Hematopoietic multipotent progenitor cell treated with erythropoietin and hydrocortisone succinate and interleukin-3 and kit ligand, for 8 days (in vitro differentiated cells): ENCODE results near the gene COBL.

Source experiments
- DNase-seq: peaks from one replicate; pipeline ENCODE4 v3.0.0-alpha.2; 2015

COBL gene

DNA sequence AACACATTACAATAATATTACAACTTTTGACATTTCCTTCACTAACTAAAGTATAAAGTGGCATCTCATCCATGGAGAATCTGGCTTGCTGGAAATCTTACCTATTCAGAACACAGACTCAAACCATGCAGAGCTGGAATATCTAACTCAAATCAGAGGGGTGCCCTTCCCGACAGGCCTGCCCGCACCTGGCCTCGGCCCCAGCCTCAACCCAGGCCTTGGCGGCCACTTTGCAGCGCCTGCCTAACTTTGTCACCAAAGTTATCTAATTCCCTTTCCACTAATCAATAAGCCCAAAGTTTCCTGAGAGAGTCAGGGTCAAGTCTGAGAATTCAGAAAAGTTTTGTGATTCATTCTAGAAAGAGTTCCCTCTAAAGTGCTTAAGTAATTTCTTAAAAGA is 212.9 kb downstream of the COBL start:
- no peak for DNase-seq

DNA sequence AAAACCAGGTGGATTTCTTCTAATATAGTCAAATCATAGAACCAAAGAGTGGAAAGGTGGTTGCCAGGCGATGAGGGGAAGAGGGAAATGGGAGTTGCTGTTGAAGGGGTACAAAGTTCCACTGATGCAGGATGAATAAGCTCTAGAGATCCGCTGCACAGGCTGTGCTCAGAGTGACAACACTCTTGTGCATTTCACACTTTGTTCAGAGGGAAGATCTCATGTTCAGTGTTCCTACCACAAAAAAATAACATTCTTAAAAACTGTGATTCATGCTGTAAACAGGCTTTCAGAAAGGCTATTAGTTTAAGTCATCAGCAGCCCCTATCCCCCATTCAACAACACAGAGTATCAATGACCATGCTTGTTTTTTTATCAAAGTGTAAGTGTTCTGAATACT is 213.8 kb downstream of the COBL start:
- DNase-seq = no peak

DNA sequence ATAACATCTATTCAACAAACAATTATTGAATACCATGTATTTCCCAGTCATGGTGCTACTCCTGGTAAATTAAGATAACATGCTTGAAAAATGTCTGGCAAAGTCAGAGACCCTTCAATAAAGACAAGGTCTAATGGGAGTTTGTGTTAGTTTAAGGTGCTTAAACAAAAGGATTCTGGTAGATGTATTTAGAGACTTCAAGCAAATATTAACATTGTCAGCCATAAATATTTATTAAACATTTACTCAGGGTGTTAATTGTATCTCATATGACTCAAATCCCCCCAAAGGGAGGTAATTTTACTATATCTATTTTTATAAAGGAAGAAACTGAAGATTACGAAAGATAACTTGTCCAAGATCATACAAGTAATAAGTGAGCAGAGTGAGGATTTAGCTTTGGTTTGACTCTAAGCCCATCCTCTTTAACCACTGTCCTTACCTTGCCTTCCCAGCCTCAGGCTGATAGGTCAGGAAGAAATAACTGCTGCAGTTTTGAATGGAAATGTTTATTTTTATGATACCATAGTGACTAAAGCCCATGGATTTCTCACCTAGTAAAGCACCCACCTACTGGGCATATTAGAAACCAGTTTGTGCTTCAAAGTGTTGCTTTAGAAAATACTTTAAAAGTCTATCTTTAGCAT is 215.4 kb downstream of the COBL start:
- DNase-seq = no peak

DNA sequence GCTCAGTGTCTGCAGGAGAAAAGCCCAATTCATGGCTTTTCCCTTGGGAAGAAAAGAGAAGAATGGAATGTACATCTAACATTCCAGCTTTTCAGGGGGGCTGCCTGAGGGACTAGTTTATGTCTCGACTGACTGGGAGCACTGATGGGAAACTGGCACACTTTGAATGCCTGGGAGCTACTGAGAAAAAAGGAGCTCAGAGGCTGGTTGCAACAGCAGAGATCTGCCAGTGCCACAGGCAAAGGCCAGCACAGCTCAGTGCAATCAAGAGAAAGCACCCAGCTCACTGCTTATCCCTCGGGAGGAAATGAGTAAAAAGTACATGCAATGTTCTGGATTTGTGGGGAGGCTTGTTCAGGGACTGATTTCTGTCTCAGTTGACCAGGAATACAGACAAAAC is 226.2 kb downstream of the COBL start:
- DNase-seq = no peak

DNA sequence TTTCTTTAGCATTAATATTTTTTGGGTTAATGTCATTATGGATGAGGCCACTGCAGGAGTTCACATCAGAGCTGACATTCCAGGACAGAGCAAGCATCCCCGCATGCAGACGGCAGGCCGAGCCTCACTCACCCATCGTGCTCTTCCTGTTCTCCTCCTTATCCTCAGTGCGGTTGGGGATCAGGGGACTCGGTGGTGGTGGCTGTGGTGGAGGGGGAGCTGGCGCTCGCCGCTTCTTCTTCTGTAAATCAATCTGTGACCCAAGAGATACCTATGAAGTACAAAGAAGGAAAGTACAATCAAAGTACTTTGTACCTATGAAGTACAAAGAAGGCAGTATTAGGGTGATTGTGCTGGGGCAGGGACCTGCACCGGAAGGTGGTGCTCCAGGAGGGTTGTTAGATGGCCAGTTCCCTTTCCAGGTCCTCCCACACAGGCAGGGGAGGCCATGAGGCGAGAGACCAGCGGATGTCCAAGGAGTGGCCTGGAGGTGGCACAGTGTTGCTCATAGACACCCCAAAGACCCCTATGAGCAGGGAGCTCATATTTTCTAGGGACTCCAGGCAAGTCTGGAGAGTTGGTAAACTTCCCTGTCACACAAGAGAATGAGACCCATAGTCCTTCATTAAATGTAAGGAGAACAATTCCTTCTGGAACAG is 231.4 kb downstream of the COBL start:
- DNase-seq = no peak

DNA sequence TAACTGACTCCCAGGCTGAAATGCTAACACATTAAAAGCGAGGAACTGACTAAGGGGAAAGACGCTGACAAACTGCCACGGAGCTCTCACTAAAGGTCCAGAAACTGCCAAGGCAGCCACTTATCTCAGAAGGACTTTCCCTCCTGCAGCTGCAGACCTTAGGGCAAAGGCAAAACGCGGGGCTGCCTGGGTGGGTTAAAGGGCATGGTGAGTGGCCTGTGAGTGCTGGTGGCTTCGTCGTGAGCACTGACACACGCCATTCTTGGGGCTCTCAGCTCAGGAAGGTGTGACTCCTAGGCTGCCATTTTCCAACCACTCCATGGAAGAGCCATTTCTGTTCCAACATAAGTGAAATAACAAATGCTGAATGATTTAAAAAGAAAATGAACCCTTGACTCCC is 232.5 kb downstream of the COBL start:
- DNase-seq = no peak

DNA sequence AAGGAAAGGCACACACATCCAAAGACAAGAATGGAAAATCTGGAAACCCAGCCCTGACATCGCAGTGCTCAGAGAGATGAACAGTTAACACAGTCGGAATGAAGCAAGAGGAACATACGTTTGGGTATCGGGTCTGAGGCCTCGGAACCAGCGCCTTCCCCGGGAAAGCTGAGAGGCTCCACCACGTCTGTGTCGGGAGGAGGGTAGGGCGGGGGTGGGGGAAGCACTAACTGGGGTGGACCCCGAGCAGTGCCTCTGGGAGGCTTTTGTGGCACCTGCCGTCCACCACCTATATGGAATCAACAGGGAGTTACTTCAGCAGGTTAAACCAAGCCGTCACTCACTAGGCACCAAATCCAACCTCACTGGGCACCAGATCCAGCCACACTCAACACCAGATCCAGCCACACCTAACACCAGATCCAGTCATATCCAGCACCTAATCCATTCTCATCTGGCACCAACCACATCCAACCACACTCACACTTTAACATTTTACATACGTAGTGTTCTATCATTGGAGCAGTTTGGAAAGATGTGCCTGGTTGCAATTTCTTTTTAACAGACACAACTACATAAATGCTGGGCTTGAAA is 233.6 kb downstream of the COBL start:
- DNase-seq = no peak

DNA sequence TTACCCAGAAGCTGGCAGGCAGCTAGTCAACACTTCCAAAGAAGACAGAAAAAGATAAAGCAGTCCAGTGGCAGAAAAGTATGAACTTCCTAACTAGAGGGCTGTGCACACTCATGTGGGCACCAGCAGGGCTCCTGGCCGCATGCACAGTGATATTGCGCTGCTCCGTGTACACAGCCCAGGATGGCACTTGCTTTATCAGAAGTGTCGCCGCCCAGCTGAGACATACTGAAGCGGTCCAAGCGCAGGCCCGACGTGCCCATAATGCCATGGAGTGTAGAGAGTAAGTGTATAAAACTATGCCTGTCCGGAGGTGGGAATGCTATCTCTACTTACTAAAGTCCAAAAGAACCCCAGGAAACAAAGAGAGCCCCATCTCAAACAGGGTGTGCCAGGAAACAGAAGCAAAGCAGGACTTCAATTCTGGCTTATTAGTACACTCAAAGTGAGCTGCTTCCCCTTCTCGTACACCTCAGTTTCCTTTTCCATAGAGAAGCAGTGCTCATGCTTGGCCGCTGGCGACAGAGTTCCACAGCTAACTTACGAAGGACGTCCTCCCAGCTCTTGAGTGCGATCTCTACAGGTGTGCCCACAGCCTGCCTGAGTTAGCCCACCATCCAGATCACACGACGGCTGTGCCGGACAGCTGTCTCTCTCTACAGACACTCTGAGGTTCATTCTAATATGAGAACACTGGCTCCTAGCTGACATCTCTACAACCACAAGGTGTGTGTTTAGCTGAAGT is 234.3 kb downstream of the COBL start:
- DNase-seq = no peak

DNA sequence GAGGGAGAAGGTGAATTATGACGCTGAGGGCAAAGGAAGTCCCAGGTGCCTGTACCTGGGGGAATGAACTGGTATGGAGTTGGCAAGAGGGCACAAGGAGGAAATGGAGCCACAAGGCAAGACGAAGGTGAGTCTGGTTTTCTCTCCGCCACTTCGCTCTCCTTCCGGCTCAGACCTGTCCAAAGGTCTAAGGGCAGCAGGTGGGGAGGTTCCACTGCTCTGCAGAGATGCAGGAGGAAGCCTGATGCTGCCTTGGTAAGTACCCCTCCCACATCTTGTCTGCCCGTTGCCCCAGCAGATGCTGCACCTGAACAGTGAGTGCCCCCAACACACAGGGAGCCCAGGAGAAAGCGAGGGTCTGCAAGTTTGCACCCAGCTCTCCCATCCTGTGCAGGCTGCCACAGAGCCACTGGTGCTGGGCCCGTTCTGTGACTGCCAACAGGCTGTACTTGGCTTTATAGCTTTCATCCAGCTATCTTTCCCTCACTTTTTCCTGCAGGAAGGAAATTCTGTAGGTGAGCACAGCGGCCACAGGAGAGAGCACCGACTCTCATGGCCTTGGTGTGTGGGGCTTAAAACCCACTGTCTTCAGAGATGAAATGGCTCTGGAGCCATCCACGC is 235.2 kb downstream of the COBL start:
- no peak for DNase-seq

DNA sequence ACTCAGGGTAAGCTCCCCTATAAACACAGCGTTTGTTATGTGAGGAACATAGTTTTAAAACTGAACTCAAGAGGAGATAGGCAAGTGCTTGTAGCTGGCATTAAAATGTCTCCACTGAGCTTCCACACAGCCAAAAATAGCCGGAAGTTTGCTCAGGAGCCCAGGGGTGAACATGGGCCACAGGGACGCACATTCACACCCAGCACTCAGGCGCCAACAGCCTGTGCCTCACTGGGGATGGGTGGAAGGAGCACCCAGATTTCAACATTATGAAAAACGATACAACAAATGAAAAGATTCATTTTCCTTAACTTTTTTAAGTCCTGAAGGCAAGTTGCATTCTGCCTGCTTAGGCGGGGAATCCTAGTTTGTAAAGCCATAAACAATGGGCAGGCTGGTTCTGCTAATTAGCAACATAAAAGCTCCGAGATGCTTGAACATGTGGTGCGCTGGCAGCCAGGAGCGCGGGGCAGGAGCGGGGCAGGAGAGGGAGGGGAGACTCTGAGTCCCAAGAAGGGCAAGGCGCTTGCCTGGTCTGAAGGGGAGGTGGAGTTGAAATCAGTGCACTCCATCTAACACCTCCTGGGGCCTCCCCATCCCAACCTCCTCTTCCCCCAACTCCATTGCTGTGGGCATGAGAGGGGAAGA is 235.9 kb downstream of the COBL start:
- DNase-seq = no peak

DNA sequence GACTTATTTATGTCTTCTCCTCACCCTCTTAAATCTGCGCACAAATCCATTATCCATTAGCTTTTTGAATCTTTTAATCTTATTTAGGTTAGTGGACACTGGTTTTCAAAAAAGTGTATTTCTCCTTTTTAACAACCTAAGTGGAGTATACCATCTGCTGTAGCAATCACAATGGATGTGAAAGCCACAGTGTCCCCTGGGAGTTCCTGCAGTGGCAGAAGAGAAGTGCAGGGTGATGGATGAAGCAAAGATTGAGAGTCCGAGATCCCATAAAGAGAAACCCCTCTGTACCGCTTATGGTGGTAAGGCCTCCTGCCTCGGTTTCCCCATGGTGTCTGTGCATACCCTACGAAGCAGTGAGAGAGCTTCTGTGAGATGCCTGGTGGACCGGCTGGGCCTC is 236.4 kb downstream of the COBL start:
- DNase-seq = no peak

DNA sequence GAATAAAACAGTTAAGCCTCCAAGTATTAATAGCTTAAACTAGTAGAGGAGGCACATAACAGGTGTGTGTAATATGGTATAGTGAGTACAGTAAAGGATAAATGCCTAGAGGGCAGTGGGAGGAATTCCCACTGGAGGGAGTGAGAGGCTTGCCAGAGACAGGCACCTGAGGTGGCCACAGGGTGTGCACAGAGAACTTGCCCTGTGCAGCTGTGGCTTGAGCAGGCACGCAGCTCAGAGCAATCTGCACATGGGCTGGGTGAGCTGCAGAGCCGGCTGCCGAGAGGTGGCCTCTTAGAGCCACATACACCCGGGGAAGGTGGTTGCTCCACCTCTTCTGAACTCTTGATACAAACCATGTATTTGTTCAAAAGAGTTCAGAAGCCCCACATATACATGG is 237.1 kb downstream of the COBL start:
- DNase-seq = no peak

DNA sequence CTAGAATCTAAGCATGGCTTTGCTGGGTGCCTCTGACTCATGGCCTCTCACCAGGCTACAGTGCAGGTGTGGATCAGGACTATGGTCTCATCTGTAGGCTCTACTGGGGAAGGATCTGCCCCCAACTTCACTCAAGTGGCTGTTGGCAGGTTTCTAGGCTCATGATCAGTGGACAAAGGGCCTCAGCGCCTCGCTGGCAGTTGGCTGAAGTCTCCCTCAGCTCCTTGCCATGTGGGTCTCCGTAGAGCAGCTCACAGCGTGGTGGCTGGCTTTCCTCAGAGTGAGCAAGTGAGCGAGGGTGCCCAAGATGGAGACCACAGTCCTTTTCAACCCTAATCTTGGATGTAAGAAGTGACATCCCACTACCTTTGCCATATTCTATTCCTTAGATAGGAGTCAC is 238.0 kb downstream of the COBL start:
- DNase-seq = no peak

DNA sequence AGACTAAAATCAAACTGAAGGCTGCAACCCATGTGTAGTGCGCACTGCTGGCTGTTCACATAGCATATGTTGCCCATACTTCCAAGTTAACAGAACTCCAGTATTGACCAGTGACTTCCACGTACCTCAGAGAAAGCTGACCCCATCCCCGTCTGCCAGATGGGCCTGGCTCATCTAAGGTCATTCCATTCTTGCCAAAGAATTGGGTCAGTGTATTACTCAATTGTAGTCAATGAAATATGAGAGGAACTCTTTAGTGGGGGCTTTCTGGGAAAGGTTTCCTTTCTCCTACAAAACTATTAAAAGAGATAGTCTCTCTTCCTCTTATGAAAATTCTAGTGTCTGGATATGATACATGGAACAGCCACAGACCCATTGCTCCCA is 238.6 kb downstream of the COBL start:
- DNase-seq = no peak

DNA sequence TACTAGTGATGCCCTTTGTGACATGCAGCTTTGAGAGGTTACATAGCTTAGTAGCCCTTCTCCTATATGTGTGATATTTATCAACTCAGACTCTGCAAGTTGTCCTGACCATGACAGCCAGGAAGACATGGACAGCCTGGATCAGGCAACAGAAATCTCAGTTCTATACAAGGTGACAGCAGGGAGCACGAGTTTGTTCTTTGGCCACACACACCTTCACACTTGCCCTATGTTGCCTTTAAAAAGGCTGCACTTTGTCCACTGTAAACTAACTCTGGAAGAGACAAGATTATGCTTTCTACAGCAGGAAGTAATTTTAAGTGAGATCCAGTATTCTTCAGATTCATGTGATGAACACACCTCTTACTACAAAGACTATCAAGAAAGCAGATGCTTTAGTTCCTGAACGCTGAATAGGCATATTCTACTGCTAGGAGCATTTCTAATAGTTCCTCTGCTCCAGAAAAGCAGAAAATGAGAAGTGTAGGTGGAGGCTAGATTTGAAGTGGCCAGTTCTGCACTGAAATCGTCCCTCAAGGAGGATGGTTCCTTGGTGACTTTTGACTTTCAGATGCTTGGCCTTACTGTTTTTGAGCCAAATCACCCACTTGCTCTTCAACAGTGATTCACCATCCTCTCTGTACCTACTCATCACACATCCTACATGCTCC is 239.2 kb downstream of the COBL start:
- DNase-seq = no peak

DNA sequence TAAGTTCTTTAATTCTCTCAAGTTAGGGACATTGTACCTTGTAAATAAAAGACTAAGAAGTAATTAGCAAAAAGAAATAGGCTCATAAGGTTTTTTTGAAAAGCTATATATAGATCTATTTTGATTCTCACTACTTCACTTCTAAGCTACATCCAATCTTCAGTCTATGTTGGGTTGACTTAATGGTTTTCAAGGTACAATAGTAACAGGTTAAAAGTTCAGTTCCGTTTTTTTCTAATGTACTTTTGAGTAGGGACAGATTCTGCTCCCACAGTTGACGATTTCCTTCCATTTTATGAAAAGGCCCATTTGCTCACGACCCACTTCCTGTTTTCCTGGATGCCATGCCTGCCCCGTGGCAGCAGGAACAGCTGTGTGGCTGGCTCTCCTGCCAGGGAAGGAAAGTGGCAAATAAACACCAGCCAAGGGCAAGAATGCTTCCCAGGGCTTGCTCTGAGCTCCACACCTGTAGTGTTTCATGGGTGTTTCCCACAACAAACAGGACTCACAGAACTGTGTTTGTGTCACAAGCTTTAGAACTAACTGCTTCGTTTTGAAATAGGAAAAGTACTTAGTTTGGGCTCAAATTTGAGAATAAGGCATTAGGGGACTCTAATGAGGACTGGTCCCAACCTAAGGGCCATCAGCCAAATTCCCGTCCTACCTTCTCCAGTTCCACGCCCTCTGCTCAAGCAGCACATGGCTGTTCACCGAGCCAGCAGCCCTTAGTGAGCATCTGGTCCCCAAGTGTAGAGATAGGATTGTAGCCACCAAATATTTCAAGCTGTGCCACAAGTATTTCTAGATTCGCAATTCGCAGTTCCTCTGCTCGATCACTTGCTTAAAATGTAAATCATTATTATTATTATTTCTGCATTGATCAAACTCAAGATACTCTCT is 240.7 kb downstream of the COBL start:
- DNase-seq = no peak

DNA sequence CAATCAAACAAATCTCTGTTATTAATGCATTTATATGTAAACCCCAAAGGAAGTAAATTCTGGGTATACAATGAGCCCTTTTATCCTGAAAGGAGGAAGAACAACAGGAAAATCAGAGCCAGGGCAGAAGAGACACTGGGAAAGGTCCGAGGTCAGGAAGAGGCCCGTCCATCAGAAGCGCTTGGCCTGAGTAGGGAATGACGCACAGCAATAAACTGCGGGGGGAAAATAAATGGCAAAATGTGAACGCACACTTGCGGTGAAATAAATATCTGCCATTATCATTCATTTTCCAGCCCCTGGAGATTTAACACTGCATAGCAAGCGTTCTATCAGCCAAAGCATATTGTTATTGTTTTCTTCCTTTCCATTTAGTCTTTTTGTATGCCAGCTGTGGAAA is 243.4 kb downstream of the COBL start:
- no peak for DNase-seq

DNA sequence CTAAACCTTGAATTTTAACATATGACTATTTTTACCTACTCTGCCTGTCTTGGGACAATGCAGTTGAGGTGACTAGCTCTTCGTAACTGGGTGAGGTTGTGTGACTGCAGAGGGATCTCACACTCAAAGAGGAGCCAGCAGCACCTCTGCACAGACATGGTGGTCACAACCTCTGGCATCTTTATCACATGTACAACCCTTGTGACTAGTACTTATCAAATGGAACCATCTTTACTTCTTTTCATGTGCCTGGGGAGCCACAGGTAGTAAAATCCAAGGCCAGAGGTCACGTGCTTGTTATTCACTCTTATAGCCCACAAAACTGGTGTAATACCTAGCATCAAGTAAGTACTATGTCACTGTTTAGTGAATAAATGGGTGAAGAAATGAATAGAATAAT is 244.3 kb downstream of the COBL start:
- no peak for DNase-seq

DNA sequence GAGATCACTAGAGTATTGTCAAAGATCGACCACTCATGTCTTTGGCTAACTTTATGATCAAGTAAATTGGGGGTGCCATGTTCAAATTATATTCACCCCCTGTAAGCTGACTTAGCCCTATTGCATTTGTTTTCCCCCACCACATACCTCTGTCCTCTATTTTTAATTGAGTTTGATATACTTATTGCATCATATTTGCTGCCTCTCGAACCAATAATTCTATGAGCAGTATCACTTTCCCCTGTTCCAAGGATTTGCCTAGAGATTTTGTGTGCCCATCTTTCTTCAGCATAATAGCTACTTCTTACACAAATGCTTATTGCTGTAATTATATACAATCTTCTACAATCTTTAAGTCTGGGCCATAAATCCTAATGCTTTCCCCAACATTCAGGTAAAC is 245.2 kb downstream of the COBL start:
- DNase-seq = no peak

DNA sequence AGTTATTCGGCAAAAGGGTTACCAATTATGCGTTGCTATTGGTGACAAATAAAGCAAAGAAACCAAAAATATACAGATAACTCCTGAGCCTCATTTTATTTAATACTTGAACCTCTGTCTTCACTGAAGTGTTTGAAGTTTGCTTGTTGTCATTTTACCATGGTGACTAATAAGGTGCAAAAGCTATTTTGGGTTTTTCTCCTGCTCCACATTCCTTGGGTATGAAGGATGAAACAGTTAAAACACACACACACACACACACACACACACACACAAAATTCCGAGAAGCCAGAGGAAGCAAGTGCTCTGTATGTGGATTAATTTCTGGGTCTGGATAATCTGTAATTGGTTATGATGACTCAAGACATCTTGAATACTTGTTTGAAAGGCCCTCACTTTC is 246.5 kb downstream of the COBL start:
- no peak for DNase-seq

DNA sequence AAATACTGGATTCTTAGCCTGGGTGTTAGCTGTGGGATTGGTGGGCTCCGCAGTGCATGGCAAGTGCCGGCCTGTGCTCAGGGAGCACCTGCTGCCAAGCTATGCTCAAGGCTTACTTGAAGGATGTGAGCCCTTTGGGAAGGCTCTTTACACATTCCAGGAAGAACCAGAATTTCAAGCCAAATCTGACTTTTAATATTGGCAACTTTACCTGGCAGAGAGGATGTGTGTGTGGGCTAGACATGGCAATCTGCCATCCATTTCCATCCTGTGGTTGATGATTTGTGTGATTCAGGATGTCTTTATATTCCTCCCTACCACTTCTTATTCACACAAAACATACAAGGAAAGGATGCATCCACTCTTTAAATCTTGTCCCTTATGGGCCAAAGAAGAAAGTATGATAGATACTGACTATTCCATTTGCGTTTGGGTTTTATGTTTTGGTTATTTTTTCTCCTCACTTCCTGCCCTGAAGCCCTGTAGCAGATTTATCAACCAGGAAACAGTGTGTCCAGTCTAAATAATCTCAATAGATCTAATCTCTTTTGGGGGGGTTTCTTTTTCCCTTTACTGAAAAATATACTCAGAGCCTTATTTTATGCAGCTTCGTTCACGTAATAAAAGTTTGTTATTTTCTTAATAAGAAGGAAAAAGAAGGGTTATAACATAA is 247.1 kb downstream of the COBL start:
- DNase-seq = no peak
